ENCODE data around the gene JAK2. TPM values are rescaled to one million over a fixed set of nuclear protein-coding genes. Genes with fewer than 3 reads are reported as not detected.

JAK2 gene
- polyA plus RNA-seq, 1 of the 3 experiments (the other 2 are of a cell fraction) = 1.3 TPM

GRCh38 chr9:5112109-5112592 lies 127.1 kb downstream of the JAK2 start:
- Histone ChIP-seq H3K4me3 (ENCODE audit: low read depth in 2 of 2, low read length in 1 of 2) (no peak overlapping the region), H3F3A (replicated peaks; ENCODE audit: insufficient read depth) (peaks cover 6% of the 10 kb centered on the region), H3K9me3 (no peaks in the 10 kb centered on the region), H3K36me3 (replicated peaks in 1 of 2; ENCODE audit: control insufficient read depth in 1 of 2, insufficient read depth in 2 of 2, low read length in 1 of 2) (peaks cover 0 to 10% of the 10 kb centered on the region in 2 experiments), H3K4me2 (no peak overlapping the region), H3K27ac (ENCODE audit: low read depth in 2 of 2, low read length in 1 of 2) (no peak overlapping the region), H3K9ac (no peak overlapping the region), H3K4me1 (ENCODE audit: control insufficient read depth in 1 of 2, insufficient read depth in 2 of 2, low read depth in 1 of 2, low read length in 1 of 2) (no peaks in the 10 kb centered on the region), H3K27me3 (ENCODE audit: insufficient read depth) (no peaks in the 10 kb centered on the region), H3K9me2 (no peaks in the 10 kb centered on the region), H3K79me2 (ENCODE audit: insufficient read depth) (no peaks in the 10 kb centered on the region), H4K20me1 (ENCODE audit: insufficient read depth) (no peaks in the 10 kb centered on the region), H2AFZ (ENCODE audit: low read depth) (no peak overlapping the region)
- TF ChIP-seq ZBTB33 (IDR thresholded peaks at IDR 0.05; ENCODE audit: borderline replicate concordance, low read depth) (no peak), NFIC (IDR thresholded peaks at IDR 0.05; ENCODE audit: borderline replicate concordance) (no peak)
- ChIA-PET POLR2A (no interaction called here), CTCF (no interaction called here)
- DNase-seq = peak; percentile 8
- WGBS (ENCODE audit: low lambda C conversion rate) = 96% methylated on average over 22 of the region's 30 CpGs

- Histone ChIP-seq H3K27me3 (ENCODE audit: insufficient read depth) (no peaks in the 10 kb centered on the region), H2AFZ (ENCODE audit: low read depth) (no peak overlapping the region), H3K4me2 (no peak overlapping the region), H3K27ac (ENCODE audit: low read depth in 2 of 2, low read length in 1 of 2) (no peak overlapping the region), H3K9me3 (no peaks in the 10 kb centered on the region), H3F3A (replicated peaks; ENCODE audit: insufficient read depth) (peaks cover 6% of the 10 kb centered on the region), H3K4me1 (ENCODE audit: control insufficient read depth in 1 of 2, insufficient read depth in 2 of 2, low read depth in 1 of 2, low read length in 1 of 2) (no peaks in the 10 kb centered on the region), H3K79me2 (ENCODE audit: insufficient read depth) (no peaks in the 10 kb centered on the region), H4K20me1 (ENCODE audit: insufficient read depth) (no peaks in the 10 kb centered on the region), H3K36me3 (replicated peaks in 1 of 2; ENCODE audit: control insufficient read depth in 1 of 2, insufficient read depth in 2 of 2, low read length in 1 of 2) (peaks cover 0 to 10% of the 10 kb centered on the region in 2 experiments), H3K4me3 (ENCODE audit: low read depth in 2 of 2, low read length in 1 of 2) (no peak overlapping the region), H3K9me2 (no peaks in the 10 kb centered on the region), H3K9ac (no peak overlapping the region)
- TF ChIP-seq RCOR1 (IDR thresholded peaks at IDR 0.05; ENCODE audit: low read length) (no peak), RXRA (IDR thresholded peaks at IDR 0.05; ENCODE audit: borderline replicate concordance, low read depth) (no peak), MXI1 (IDR thresholded peaks at IDR 0.05; ENCODE audit: low read depth, low read length) (no peak), USF1 (IDR thresholded peaks at IDR 0.05; ENCODE audit: borderline replicate concordance, low read depth) (no peak), FOXJ3 (CRISPR knock-in tag; IDR thresholded peaks at IDR 0.05) (no peak), TCF12 (IDR thresholded peaks at IDR 0.05) (no peak), FOXM1 (IDR thresholded peaks at IDR 0.05; ENCODE audit: low read depth) (no peak), PBX3 (IDR thresholded peaks at IDR 0.05) (no peak), TAF1 (IDR thresholded peaks at IDR 0.05; ENCODE audit: borderline replicate concordance, low read depth, low read length) (no peak), CHD2 (IDR thresholded peaks at IDR 0.05; ENCODE audit: low read length, partially characterized antibody) (no peak), FOSL2 (IDR thresholded peaks at IDR 0.05; ENCODE audit: borderline replicate concordance, low read depth) (no peak), MEF2A (IDR thresholded peaks at IDR 0.05; ENCODE audit: borderline replicate concordance, low read depth) (no peak), EZH2phosphoT487 (IDR thresholded peaks at IDR 0.05; ENCODE audit: borderline replicate concordance, low read depth) (no peak)
- 96% methylated on average over 11 of the region's 20 CpGs for WGBS (ENCODE audit: low lambda C conversion rate)
- DNase-seq = peak; percentile 25
- ChIA-PET POLR2A (no interaction called here), CTCF (no interaction called here)
These were observed 127.6 kb downstream of the JAK2 start for GRCh38 chr9:5112646-5113045.
